HL-60 (cell line): ENCODE data around the gene NHLRC2.

Source experiments
- POLR2AphosphoS5 ChIP-seq: IDR thresholded peaks from 2 replicates; pipeline ENCODE4 v1.6.1; 2012; ENCODE audit warnings: low read depth
- TF ChIP-seq, protein P1 (sequence below): IDR thresholded peaks from one replicate; pipeline ENCODE4 v1.5.1; 2011; ENCODE audit warnings: low read length, control low read depth, inconsistent platforms; ENCODE audit not compliant: insufficient read depth
- TF ChIP-seq, protein P2 (sequence below): IDR thresholded peaks from 2 replicates; pipeline ENCODE4 v1.6.1; 2012; ENCODE audit warnings: low read depth; ENCODE audit not compliant: insufficient replicate concordance

DNA sequence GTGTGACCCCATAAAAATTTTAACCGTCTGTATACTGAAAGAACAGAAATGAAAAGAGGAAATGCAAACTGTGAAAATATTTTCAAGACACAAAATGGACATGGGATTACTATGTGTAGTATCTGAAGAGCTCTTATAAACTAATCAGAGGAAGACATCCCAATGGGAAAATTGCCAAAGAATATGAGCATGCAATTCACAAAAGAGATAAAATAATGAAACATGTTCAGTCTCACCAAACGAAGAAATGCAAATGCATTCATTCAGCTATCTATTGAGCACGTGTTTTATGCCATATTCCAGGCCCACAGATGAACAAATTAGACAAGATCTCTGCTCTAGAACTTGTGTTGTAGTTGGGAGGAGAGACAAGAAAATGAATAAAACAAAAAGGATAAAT, 63.2 kb downstream of the NHLRC2 start:
- TF ChIP-seq, protein P1, sequence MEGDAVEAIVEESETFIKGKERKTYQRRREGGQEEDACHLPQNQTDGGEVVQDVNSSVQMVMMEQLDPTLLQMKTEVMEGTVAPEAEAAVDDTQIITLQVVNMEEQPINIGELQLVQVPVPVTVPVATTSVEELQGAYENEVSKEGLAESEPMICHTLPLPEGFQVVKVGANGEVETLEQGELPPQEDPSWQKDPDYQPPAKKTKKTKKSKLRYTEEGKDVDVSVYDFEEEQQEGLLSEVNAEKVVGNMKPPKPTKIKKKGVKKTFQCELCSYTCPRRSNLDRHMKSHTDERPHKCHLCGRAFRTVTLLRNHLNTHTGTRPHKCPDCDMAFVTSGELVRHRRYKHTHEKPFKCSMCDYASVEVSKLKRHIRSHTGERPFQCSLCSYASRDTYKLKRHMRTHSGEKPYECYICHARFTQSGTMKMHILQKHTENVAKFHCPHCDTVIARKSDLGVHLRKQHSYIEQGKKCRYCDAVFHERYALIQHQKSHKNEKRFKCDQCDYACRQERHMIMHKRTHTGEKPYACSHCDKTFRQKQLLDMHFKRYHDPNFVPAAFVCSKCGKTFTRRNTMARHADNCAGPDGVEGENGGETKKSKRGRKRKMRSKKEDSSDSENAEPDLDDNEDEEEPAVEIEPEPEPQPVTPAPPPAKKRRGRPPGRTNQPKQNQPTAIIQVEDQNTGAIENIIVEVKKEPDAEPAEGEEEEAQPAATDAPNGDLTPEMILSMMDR: no peak
- TF ChIP-seq, protein P2, sequence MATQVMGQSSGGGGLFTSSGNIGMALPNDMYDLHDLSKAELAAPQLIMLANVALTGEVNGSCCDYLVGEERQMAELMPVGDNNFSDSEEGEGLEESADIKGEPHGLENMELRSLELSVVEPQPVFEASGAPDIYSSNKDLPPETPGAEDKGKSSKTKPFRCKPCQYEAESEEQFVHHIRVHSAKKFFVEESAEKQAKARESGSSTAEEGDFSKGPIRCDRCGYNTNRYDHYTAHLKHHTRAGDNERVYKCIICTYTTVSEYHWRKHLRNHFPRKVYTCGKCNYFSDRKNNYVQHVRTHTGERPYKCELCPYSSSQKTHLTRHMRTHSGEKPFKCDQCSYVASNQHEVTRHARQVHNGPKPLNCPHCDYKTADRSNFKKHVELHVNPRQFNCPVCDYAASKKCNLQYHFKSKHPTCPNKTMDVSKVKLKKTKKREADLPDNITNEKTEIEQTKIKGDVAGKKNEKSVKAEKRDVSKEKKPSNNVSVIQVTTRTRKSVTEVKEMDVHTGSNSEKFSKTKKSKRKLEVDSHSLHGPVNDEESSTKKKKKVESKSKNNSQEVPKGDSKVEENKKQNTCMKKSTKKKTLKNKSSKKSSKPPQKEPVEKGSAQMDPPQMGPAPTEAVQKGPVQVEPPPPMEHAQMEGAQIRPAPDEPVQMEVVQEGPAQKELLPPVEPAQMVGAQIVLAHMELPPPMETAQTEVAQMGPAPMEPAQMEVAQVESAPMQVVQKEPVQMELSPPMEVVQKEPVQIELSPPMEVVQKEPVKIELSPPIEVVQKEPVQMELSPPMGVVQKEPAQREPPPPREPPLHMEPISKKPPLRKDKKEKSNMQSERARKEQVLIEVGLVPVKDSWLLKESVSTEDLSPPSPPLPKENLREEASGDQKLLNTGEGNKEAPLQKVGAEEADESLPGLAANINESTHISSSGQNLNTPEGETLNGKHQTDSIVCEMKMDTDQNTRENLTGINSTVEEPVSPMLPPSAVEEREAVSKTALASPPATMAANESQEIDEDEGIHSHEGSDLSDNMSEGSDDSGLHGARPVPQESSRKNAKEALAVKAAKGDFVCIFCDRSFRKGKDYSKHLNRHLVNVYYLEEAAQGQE: no peak
- TF ChIP-seq POLR2AphosphoS5: no peak
